Measurements from ENCODE around the gene SMO. TPM values are rescaled to one million over a fixed set of nuclear protein-coding genes. Genes with fewer than 3 reads are reported as not detected.

Gene SMO
- total and polyA plus RNA-seq, 2 experiments from 2014 or later: 13.1 to 61.5 TPM

DNA sequence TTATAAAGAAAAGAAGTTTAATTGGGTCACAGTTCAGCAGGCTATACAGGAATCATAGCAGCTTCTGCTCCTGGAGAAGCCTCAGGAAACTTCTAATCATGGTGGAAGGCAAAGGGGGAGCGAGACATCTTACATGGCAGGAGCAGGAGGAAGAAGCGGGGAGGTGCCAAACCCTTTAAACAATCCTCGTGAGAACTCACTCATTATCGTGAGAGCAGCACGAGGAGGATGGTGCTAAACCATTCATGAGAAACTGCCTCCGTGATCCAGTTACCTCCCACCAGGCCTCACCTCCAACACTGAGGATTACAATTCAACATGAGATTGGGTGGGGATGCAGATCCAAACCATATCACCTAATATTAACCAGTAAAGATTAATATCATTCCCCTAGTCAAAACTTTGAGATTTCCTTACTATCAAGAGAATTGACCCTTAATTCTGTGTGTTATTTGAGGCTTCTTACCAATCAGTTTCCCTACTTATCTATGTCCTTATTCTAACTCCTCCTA, 1.6 kb upstream of the SMO start:
- Histone ChIP-seq H3K79me2 (replicated peaks; ENCODE audit: insufficient read depth) (peaks cover 26% of the 10 kb centered on the region), H2AFZ (no peak overlapping the region), H3K4me1 (ENCODE audit: insufficient read depth) (peaks cover 25% of the 10 kb centered on the region), H3K4me2 (no peak overlapping the region), H3K4me3 (peak overlapping the region; percentile 98; the same call in 1 of the 2 replicates), H3F3A (replicated peaks; ENCODE audit: low read depth) (peaks cover 3% of the 10 kb centered on the region; the same call in 1 of the 2 replicates), H3K9me2 (ENCODE audit: insufficient read depth) (no peaks in the 10 kb centered on the region), H3K36me3 (ENCODE audit: insufficient read depth) (no peaks in the 10 kb centered on the region), H4K20me1 (replicated peaks; ENCODE audit: insufficient read depth) (peaks cover 19% of the 10 kb centered on the region), H3K27me3 (ENCODE audit: insufficient read depth) (peaks cover 28% of the 10 kb centered on the region), H3K27ac (ENCODE audit: low read depth) (no peak overlapping the region)
- H3K9me3 Mint-ChIP-seq: no peaks in the 10 kb centered on the region; the same call in 2 of the 3 replicates
- H3K36me3 Mint-ChIP-seq (ENCODE audit: low read depth): peaks cover 2% of the 10 kb centered on the region; the same call in 1 of the 3 replicates
- DNase-seq (ENCODE audit: low spot score) (no peak), ATAC-seq (no peak)
- peaks cover 25% of the 10 kb centered on the region for H3K27me3 Mint-ChIP-seq (ENCODE audit: insufficient read depth, low read depth, poor library complexity)
- TF ChIP-seq, protein P1, sequence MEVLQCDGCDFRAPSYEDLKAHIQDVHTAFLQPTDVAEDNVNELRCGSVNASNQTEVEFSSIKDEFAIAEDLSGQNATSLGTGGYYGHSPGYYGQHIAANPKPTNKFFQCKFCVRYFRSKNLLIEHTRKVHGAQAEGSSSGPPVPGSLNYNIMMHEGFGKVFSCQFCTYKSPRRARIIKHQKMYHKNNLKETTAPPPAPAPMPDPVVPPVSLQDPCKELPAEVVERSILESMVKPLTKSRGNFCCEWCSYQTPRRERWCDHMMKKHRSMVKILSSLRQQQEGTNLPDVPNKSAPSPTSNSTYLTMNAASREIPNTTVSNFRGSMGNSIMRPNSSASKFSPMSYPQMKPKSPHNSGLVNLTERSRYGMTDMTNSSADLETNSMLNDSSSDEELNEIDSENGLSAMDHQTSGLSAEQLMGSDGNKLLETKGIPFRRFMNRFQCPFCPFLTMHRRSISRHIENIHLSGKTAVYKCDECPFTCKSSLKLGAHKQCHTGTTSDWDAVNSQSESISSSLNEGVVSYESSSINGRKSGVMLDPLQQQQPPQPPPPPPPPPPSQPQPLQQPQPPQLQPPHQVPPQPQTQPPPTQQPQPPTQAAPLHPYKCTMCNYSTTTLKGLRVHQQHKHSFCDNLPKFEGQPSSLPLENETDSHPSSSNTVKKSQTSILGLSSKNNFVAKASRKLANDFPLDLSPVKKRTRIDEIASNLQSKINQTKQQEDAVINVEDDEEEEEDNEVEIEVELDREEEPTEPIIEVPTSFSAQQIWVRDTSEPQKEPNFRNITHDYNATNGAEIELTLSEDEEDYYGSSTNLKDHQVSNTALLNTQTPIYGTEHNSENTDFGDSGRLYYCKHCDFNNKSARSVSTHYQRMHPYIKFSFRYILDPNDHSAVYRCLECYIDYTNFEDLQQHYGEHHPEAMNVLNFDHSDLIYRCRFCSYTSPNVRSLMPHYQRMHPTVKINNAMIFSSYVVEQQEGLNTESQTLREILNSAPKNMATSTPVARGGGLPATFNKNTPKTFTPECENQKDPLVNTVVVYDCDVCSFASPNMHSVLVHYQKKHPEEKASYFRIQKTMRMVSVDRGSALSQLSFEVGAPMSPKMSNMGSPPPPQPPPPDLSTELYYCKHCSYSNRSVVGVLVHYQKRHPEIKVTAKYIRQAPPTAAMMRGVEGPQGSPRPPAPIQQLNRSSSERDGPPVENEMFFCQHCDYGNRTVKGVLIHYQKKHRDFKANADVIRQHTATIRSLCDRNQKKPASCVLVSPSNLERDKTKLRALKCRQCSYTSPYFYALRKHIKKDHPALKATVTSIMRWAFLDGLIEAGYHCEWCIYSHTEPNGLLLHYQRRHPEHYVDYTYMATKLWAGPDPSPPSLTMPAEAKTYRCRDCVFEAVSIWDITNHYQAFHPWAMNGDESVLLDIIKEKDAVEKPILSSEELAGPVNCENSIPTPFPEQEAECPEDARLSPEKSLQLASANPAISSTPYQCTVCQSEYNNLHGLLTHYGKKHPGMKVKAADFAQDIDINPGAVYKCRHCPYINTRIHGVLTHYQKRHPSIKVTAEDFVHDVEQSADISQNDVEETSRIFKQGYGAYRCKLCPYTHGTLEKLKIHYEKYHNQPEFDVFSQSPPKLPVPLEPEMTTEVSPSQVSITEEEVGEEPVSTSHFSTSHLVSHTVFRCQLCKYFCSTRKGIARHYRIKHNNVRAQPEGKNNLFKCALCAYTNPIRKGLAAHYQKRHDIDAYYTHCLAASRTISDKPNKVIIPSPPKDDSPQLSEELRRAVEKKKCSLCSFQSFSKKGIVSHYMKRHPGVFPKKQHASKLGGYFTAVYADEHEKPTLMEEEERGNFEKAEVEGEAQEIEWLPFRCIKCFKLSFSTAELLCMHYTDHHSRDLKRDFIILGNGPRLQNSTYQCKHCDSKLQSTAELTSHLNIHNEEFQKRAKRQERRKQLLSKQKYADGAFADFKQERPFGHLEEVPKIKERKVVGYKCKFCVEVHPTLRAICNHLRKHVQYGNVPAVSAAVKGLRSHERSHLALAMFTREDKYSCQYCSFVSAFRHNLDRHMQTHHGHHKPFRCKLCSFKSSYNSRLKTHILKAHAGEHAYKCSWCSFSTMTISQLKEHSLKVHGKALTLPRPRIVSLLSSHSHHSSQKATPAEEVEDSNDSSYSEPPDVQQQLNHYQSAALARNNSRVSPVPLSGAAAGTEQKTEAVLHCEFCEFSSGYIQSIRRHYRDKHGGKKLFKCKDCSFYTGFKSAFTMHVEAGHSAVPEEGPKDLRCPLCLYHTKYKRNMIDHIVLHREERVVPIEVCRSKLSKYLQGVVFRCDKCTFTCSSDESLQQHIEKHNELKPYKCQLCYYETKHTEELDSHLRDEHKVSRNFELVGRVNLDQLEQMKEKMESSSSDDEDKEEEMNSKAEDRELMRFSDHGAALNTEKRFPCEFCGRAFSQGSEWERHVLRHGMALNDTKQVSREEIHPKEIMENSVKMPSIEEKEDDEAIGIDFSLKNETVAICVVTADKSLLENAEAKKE (CRISPR knock-in tag; IDR thresholded peaks at IDR 0.05): no peak
- no peak for TF ChIP-seq ZNF331 (CRISPR knock-in tag; IDR thresholded peaks at IDR 0.05; ENCODE audit: low read depth)
- TF ChIP-seq, protein P2, sequence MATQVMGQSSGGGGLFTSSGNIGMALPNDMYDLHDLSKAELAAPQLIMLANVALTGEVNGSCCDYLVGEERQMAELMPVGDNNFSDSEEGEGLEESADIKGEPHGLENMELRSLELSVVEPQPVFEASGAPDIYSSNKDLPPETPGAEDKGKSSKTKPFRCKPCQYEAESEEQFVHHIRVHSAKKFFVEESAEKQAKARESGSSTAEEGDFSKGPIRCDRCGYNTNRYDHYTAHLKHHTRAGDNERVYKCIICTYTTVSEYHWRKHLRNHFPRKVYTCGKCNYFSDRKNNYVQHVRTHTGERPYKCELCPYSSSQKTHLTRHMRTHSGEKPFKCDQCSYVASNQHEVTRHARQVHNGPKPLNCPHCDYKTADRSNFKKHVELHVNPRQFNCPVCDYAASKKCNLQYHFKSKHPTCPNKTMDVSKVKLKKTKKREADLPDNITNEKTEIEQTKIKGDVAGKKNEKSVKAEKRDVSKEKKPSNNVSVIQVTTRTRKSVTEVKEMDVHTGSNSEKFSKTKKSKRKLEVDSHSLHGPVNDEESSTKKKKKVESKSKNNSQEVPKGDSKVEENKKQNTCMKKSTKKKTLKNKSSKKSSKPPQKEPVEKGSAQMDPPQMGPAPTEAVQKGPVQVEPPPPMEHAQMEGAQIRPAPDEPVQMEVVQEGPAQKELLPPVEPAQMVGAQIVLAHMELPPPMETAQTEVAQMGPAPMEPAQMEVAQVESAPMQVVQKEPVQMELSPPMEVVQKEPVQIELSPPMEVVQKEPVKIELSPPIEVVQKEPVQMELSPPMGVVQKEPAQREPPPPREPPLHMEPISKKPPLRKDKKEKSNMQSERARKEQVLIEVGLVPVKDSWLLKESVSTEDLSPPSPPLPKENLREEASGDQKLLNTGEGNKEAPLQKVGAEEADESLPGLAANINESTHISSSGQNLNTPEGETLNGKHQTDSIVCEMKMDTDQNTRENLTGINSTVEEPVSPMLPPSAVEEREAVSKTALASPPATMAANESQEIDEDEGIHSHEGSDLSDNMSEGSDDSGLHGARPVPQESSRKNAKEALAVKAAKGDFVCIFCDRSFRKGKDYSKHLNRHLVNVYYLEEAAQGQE (IDR thresholded peaks at IDR 0.05; ENCODE audit: unreplicated experiment): no peak
- no peak overlapping the region for H3K27ac Mint-ChIP-seq
- H3K4me3 Mint-ChIP-seq: no peak overlapping the region
- H3K4me1 Mint-ChIP-seq: peaks cover 27% of the 10 kb centered on the region

Measured in GM23338 (cell line).